ENCODE measurements around the gene MFAP2. TPM values are rescaled to one million over a fixed set of nuclear protein-coding genes. Genes with fewer than 3 reads are reported as not detected.

Gene MFAP2, protein sequence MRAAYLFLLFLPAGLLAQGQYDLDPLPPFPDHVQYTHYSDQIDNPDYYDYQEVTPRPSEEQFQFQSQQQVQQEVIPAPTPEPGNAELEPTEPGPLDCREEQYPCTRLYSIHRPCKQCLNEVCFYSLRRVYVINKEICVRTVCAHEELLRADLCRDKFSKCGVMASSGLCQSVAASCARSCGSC
- 16.1 and 22.1 TPM in 2 replicates for total RNA-seq

DNA sequence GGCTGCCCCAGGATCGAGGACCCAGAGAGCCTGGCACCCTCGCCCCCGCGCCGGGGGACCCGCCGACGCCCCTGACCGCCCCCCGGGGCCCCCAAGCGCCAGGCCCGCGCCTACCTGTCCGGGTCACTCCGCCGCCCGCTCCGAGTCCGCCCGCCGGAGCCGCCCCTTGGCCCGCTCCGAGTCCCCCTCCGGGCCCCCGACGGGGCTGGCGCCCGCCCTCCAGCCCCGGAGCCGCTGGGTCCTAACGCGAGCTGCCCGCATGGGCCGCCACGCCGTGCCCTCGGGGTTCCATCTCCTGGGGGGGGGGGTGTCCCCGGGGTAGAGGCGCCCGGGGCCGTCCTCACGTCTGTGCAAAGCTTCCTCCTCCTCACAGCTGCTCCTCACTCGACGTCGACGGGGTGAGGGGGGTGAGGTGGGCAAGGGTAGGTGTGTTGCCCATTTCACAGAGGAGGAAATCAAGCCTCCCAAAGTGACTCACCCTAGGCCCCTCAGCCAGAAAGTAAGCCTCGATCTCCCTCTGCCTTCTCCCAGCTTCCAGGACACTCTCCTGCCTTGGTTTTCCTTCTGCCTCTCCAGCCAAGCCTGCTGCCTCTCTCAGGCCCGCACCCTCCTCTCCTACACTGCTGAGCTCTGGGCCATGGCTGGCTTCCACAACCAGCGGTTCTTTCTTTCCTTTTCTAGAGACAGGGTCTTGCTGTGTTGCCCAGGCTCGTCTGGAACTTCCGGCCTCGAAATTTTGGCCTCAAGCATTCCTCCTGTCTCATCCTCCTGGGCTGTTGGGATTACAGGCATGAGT is at the start of gene MFAP2:
Gene MFAP2 (minus strand): TSS at position 148 of the 796 bp plus-strand sequence. CDS start 2,347 bp downstream, outside the sequence.

DNA sequence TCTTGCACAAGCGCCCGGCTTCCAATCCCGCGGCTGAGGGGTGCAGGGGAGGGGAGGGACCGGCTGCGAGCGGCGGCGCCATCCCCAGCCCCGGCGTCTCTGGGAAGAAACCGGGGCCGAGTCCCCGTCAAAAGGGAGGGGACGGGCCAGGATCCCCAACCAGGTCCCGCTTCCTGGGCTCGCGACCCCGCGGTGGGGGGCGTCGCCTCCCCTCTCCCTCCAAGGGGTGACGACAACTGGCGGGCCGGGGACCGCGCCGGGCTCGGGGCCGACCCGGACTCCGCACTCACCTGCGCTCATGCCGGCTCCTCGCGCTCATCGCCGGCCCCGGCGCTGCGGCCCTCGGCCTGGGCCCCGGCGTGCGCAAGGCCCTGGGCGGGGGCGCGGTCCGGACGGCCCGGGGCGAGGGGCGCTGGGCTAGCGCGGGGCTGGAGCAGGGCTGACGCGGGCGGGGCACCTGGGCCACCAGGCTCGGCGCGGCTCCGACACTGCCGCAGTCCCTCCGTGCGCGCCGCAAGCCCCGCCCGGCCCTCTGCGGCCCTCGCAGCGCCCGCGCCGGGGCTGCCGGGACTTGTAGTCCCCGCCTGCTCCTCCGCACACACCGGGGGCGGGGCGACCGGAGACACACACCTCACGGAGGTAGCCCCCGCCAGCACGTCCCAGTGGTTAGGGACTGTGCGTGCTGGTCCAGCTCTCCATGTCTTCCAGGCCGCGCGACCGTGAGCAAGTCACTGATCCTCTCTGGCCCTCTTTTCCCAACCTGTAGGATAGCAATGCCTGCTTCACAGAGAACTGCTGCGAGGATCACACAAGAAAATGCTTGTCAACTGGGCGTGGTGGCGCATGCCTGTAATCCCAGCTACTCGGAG is 31.3 kb upstream of the MFAP2 start, which contains the start of gene ATP13A2:
Gene ATP13A2 (minus strand): TSS at position 490 of the 869 bp plus-strand sequence. CDS start 190 bp downstream, at position 300.

Other genes starting within 250 kb of the MFAP2 start
- 2,114 and 10,807 TPM in 2 replicates for gene RNU1-4, start 240.1 kb downstream of the MFAP2 start, total RNA-seq
- gene RNU1-2, start 84.6 kb downstream of the MFAP2 start, total RNA-seq, result 2,114 and 10,807 TPM in 2 replicates
- 16.5 and 36.1 TPM in 2 replicates for gene CROCC, start 58.7 kb downstream of the MFAP2 start, total RNA-seq
- 9.0 and 12.3 TPM in 2 replicates for gene ATP13A2, start 31.3 kb upstream of the MFAP2 start, total RNA-seq
- gene SDHB, start 73.4 kb upstream of the MFAP2 start, total RNA-seq, result 122 and 134 TPM in 2 replicates
- 0.09 TPM in 1 of 2 replicates, not detected in the other for gene PADI2, start 138.8 kb upstream of the MFAP2 start, total RNA-seq
- gene PADI1, start 224.5 kb upstream of the MFAP2 start, total RNA-seq, result 0.09 TPM in 1 of 2 replicates, not detected in the other